Dermis microvascular lymphatic vessel endothelial cell (primary cell): ENCODE measurements around the gene WDR86. TPM values are rescaled to one million over a fixed set of nuclear protein-coding genes. Genes with fewer than 3 reads are reported as not detected.

ENCODE experiments used
- DNase-seq, 2 donors: peaks; one replicate each; pipeline versions ENCODE4 v3.0.0 to v3.0.0-alpha.2; 2010; ENCODE audit warnings: low read depth in 2 of 2
- total RNA-seq: library from RNA; depleted of rRNA; stranded (reverse); fragments of >200 nt; gene quantifications from 2 replicates; pipeline ENCODE4 v1.2.1, GENCODE V29; 2014

The WDR86 gene
- total RNA-seq, 1 donor from 2014 or later: not detected

DNA sequence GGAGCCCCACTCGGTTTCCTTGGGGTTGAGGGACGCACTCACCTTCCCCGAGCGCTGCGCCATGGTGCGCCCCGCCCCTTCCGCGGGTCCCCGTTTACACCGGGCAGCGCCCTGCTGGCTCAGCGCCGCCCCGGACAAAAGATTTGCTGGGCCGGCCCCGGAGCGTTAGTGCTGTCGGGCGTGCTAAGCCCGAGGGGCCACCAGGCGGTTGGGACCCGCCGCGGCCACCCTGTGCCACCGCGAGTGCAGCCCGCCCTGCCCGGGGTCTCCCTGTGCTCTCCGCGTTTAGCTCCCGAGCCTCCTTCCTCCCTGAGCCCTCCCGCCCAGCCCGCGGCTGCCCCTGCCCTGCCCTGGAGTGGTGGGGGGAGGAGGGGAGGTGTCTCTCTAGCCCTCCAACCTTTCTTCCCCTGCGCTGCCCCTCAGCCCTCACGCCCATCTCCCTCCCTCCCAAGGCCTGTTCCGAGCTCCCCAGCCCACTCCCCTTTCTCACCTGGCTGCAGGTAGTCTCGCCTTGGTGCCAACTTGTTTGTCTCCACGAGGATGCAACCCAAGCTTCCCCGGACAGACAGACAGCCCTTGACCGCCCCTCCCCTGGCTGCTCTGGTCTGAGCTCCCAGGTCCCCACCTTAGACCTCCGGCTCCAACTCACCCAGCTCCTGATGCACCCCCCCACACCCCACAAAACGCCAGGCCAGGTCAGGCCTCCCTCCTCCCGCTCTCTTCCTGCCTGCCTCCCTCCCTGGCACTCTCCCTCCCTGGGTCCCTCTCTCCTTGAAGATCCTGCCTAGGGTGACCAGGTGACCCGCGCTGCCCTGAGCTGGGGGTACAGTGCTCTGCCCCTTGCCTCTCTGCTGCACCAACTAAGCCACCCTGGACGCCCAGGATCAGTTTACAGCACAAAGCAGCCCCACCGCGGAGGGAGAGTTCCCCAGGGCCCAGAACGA, 30.3 kb upstream of the WDR86 start, which contains the start of gene CRYGN:
TSS of gene CRYGN (minus strand) at position 287 of the 944 bp plus-strand sequence. CDS start at position 63, 224 bp downstream.
- DNase-seq: no peak

DNA sequence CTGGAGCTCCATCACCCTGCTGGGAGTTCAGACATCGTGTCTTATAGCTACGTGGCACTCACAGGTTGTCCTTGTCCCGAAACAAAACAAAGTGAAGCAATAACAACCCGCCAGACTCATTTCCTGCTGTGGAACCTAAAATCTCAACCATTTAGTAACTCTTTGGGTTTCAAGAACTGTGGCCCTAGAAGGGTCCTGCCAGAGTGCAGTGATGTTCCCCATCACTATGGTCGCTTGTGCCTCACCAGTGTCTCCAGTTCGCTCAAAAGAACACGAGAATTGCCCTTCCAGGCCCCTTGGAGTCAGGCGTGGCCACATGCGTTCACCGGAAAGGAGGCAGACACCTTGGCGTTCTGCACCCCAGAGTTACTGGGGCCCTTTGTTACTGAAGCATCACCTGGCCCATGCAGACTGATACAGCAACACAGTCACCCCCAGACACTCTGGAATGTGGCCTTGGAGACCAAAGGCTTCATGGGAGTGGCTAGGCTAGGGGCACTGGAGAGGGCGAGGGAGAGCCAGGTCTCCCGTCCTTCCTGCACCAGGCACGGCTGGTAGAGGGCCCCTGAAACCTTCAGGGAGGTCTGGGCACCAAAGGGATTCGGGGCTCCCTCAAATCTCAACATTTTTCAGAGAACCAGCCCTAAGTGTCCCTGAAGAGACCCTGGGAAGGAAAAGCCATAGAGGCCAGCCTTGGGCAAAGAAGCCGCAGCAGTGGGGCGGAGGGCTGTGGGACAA, 29.2 kb upstream of the WDR86 start:
- no peak for DNase-seq

DNA sequence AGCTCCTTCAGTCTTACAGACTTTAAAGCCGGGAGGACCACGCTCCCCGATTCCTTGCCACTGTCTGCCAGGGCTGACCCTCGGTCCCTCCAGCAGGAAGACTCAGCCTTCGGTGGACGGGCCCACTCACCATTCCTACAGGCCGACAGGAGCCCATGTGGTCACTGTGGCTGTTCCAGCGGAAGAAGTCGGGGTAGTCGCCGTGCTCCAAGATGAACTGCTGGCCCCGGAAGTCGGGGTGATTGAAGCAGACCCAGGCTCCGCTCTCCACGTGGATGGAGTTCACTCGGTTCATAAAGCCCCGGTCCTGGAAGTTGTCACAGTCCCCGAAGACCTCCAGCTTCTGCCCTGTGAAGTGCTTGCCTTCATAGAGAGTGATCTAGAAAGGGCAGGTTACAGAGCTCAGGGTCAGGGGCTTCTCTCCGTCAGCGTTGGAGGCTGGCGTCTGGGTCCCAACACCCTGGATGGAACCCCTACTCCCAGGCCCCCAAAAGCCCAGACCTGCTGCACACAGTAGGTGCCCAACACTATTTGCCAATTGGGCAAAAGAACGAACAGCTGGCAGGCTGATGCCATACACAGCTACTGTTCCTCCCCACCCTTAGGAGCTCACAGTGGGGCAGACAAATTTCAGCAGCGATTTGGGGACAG, 28.2 kb upstream of the WDR86 start:
- no peak for DNase-seq

DNA sequence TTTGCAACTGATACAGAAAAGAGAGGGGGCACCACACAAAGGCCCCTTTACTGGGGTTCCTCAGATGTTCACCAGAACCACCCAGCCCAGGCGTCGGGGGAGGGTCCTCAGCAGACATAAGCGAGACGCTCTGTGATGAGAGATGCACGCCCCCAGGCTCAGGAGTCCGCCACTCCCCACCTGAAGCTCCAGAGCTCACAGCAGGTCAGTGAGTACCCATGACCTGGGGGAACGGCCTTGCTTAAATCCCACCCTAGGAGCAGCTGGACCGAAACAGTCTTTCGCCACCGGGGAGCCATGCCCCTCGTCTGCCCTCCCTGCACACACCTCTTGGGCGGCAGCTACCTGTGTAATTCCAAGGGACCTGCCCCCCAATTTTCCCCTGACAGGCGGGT, 27.3 kb upstream of the WDR86 start:
- no peak for DNase-seq

DNA sequence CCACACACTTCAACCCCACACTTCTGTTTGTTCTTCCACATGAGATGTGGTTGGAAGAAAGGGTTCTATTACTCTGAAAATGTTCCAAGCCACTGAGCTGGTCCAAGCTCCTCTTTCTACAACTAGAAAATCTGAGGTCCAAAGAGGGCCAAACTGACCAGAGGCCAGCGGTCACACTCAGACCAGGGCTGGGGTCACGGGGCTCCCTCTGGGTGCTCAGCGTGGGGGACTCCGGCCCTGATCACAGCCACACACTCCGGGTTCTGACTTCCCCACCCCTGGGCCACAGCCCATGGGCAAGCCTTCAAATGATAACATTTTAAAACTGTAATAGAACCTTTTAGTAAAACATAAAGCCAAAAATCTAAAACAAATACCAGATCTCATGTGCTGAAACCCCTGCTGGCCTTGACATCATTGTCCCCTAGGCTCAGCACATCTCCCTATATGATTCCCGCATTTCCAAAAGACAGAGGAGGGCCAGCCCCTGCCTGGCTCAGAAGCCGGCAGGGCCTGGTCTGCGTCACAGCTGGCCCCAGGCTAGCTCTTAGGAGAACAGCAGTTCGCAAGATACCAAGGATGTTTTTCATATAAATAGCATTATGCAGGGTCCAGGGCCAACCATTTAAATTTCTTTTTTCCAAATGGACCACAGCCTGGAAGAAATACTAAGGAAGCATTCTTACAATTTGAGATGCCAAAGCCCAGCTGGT, 26.8 kb upstream of the WDR86 start:
- DNase-seq: no peak

DNA sequence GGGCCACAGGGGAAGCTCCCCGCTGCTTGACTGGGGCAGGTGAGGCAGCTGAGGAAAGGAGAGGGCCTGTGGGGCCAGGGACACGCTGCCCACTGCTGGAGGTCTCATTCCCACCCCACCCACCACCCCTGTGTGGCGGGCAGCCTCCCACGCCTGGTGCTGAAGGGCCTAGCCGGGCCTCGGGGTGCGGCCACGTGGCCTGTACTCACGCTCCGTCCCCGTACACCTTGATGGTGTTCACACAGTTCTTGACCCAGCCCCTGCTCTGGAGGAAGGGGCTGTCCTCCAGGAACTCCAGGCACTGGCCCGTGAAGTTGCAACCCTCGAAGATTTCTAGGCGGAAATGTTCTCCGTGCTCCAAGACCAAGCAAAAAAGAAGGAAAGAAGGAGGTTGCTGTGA, 26.1 kb upstream of the WDR86 start:
- DNase-seq: no peak

DNA sequence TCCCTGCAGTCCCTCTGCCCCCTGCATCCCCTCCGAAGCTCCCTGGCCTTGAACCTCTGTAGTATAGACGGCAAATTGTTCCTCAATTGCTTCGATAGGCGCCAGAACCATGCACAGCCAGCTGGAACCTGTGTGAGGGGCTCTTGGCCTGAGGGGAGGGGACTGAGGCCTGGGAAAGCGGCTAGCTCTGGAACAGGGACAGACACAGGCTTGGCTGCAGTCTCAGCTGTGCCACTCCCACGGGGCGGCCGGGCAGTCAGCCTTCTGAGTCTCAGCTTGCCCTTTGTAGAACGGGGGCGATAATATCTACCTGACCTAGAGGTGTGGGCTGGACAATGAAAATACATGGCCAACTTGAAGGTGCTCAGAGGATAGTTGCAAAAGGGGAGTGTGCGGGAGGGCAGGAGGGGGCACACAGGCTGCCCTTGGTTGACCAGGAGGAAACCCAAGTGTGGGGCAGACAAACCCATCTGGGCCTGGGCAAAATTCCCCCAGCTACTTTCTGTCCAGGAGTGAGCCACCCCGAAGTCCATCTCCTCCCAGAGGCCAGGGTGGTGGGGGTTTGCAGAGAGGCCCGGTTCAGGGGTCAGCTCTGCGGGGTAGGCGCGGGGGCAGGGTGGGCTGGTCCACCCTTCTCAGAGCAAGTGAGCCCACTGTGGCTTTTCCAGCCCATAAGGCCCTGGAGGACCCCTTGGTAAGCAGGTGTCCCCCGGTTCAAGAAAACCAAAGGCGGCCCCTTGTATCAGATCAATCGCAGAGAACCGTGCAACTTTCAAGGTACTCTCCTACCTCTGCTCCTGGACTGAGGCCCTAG, 25.5 kb upstream of the WDR86 start:
- no peak for DNase-seq

DNA sequence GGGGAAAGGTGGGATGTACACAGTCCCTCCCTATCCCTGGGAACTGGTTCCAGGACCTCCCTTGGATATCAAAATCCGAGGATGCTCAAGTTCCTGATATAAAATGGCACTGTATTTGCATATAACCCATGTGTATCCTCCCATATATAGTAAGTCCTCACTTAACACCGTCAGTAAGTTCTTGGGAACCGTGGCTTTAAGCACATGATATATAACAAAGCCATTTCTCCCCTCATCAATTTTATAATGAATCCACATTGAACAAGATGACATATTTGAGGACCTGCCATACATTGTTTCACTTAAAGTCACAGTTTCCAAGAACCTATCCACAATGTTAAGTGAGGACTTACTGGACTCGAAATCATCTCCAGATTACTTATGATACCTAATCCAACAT, 24.7 kb upstream of the WDR86 start:
- DNase-seq: no peak

DNA sequence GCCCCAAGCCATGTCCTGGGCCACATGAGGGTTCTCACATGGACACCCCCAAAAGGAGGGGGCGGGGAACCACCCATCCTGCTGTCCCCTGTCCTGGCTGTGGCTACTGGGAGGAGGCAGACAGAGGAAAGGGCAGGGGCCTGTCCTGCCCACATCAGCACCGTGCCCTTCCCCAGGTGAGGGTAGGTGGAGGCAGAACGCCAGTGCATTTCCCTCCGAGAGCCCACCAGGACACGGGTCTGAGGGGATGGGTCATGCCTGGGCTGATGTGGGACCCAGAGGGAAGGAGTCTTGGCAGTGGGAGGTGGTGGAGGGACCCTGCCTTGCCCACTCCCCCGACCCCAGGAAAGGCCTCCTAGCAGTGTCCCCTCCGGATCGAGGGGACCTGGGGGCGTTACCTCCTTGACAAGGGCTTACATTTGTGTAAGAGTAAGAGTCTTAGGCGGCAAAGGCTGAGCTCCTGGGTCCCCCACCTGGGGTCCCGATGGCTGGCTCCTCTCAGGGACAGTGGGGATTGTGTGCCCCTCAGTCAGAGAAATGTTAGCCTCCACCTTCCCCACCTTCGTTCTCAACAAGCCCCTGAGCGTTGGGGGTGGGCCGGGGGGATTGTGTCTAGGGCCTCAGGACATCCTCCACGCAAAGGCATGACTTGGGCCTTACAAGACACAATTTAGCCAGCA, 24.0 kb upstream of the WDR86 start:
- no peak for DNase-seq

DNA sequence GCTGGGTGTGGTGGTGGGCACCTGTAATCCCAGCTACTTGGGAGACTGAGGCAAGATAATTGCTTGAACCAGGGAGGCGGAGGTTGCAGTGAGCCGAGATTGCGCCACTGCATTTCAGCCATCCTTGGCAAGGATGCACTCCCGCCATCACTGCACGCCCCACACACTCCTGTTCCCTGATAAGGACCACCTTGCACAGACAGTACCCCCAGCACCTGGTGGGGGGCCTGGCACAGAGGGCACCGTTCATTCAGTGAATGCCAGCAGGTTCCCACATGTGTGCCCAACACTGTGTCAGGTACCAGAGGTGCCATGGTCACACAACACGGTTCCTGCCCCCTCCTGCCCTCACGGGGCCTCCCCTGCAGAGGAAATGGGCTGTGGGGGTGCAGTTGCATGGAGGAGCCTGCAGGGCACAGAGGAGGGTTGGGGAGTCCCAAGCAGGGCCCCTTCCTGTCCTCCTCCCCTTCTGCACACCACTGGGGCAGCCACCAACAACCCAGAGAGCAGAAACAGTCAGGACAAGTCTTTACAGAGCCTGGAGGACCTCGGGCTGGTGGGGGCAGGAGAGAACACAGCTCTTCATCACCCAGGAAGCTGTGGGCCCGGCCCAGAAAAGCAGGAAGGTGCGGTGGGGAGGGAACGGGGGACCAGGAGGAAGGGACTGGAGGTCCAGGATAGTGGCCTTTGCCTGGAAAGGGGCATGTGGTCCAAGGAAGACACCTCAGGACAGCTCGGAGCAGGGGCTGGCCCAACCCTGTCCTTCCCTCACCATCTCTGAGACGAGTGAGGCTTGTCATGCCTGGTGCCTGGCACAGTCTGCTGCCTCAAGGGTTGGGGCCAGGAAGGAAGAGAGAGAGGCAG, 23.1 kb upstream of the WDR86 start:
- DNase-seq: no peak

DNA sequence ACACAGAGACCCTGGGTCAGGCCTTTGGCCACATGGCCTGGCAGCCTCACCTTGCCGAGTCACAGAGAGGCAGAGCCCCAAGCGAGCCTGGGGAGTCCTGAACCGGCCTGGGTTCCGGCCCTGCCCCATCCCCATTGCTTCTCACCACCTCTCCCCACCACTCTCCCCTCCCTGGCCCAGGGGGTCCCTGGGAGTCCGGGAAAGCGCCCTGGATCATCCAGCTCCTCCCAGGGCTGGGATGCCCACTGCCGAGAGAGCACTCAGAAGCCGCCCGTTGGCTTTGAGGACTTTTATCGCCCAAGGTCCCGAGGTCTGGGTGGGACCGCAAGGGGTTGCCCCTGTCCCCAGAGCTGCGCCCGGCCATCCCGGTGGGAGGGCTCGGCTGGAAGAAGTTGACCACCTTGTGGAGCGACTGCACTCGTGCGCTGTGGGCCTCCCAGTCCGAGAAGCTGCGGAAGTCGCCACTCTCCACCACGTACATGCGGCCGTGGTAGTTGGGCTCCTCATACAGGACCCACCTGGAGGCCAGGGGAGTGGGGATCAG, 22.0 kb upstream of the WDR86 start:
- DNase-seq: no peak

DNA sequence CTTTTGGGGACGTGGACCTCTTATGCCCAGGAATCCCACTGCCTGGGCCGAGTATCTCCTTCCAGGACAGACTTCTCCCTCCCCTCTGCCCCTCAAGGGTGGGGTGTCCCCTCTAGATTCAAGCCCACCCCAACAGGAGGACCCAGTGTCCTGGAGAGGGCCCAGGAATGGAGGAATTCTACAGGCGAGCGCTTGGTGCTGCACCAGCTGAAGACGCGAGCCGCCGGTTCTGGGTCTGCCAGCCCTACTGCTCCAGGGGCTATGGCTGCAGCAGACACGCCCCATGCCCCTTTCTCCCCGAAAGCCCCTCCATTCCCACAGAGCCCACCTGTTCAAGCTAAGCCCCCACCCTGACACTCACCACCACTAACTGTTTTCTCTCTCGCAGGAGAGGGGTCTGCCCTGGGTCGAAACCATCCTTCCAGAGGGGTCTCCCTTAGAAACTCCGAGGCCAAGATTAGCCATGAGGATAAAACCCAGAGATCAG, 21.5 kb upstream of the WDR86 start:
- DNase-seq: no peak

DNA sequence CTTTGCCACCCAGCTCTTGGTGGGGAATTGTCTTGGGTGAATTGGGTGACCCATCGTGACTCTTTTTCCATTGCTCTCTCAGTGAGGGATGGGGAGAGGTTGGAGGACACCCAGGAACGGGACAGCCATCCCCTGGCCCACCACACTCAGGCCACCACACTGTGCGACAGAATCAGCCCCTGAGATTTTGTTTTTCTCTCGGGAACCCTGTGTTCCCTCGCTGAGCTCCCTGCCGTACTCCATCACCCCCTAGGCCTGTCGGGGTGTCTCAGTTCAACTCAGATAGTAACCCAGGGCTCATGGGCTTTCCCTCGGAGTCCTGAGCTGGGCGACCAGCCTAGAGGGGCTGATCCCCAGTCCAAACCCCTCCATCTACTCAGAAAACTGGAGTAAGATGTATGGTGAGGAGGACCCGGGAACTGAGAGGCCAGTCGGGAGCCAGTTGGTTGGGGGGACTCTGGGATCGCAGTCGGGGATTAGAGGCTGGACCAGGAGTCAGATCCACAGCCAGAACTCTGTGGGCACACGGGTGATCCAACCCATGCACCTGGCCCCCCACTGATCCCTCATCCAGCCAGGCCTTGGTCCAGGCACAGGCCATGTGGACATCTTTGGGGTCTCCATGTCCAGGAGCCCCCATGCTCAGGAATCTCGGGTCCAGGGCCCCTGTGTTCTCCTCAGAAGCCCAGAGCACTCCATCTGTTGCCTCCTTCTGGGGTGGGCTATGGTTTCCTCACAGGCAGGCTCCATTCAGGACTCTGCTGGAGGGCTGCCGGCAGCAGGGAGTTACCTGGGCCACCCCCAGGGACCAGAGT, 20.8 kb upstream of the WDR86 start:
- DNase-seq: no peak

DNA sequence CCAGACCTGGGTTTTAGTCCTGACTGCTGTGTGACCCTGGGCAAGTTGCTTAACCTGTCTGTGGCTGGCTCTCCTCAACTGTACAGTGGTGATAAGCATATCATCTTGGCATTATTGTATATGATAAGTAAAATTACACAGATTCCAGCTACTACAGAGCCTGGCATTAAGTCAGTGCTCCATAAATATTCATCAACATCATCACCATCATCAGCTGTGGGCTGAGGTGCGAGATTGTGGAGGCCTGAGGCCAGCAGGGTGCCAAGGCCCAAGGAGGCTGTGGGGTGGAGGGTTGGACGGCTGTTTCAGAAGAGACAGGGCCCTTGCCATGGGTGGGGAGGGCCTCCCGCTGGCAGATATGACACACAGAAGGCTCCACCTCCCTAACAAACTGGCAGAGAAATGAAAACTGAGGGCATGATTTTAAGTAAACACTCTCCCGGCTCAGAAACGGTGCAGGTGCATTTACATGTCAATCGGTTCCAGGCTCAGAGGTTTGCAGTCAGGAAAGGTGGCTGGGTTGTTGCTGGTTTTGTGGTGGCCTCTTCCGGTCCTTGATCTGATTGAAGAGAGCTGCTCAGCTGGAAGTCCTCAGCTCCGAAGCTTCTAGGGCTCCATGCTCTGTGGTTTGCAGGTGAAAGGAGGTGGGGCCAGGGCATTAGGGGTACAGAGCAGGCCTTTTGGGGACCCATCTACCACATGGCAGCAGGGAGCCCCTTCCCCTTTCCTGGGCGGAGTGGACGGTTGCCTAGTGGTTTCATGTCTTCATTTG, 19.9 kb upstream of the WDR86 start:
- DNase-seq: no peak

DNA sequence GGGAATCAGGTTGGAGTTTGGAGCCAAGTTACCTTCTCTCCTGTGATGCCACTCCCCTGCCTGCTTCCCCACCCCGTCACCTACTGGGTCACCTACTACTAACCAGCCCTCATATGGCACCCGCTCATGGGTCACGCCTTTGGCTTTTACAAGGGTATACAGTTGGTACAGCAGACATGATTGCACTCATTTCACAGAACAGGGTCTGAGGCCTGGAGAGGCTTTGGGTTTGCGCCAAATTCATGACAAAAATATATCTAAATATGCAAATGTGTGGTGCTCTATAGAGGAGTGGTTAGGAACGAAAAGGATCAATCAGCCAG, 19.4 kb upstream of the WDR86 start:
- no peak for DNase-seq

DNA sequence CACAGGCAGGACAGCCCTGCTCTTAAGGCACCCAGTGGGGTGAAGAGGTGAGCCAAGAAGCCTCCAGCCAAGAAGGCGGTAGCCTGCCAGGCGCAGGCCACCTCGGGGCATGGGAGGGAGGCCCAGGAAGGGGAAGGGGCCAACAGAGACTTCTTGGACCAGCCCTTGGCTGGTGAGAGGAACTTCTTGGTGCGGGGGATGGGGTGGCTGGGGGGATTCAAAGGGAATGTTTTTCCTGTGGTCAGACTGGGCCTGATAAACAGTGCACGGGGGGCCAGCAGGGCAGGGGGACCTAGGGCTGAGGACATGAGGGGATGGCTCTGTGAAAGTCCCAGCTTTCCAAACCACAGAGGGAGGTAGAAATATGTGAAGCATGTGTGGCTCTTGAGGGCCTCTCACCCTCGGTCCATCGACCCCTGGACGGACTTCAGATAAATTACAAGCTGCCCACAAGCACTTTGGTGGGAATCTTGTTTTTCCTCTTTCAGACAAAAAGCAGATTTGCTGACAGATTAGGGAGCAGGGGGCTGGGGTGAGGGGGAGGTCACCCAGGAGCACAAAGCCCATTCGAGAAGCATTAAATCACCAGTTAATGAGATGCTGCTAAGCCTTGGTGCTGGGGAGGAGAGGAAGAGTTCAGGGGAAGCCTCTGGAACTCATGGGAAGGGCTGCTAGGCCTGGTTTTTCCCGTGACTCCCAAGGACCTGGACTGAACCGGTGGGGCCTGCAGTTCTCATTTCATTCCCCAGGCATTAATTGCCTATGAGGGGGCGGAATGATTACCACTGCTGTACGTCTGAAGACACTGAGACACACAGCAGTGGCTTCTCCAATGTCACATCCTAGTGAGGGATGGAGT, 18.8 kb upstream of the WDR86 start:
- no peak for DNase-seq
